ENCODE data around the gene USHBP1. TPM values are rescaled to one million over a fixed set of nuclear protein-coding genes. Genes with fewer than 3 reads are reported as not detected.
A peak's percentile ranks its signal among the peaks of the same experiment; 100 is the strongest.

Gene USHBP1
- total RNA-seq, 1 donor from 2014 or later, result 0.28 TPM

GRCh38 chr19:17293605-17294004 is 29.1 kb upstream of the USHBP1 start:
- Histone ChIP-seq H3K4me2 (peak overlapping the region; percentile 79), H3K9ac (no peak overlapping the region), H3K9me3 (ENCODE audit: low read depth) (no peaks in the 10 kb centered on the region), H3K36me3 (no peaks in the 10 kb centered on the region), H3K27me3 (no peaks in the 10 kb centered on the region), H2AFZ (replicated peaks) (no peak overlapping the region), H3F3A (ENCODE audit: low read depth) (peaks cover 41% of the 10 kb centered on the region), H3K79me2 (ENCODE audit: low read depth) (no peaks in the 10 kb centered on the region), H3K4me3 (no peak overlapping the region), H4K20me1 (ENCODE audit: low read depth) (no peaks in the 10 kb centered on the region), H3K4me1 (peaks cover 3% of the 10 kb centered on the region), H3K27ac (no peak overlapping the region)
- Mint-ChIP-seq H3K4me3 (no peak overlapping the region), H3K4me1 (peaks cover 3% of the 10 kb centered on the region), H3K27ac (no peak overlapping the region), H3K9me3 (peaks cover 4% of the 10 kb centered on the region), H3K36me3 (peaks cover 17% of the 10 kb centered on the region), H3K27me3 (ENCODE audit: insufficient read depth, low read depth) (peaks cover 5% of the 10 kb centered on the region)
- no peak for TF ChIP-seq EZH2phosphoT487 (IDR thresholded peaks at IDR 0.05)
- no peak for TF ChIP-seq EZH2 (IDR thresholded peaks at IDR 0.05)
- no peak for TF ChIP-seq CTCF (IDR thresholded peaks at IDR 0.05)
- no peak for DNase-seq (ENCODE audit: low spot score)

GRCh38 chr19:17292301-17293074 is 27.9 kb upstream of the USHBP1 start:
- Histone ChIP-seq H4K20me1 (ENCODE audit: low read depth) (no peaks in the 10 kb centered on the region), H3K4me3 (peak overlapping the region; percentile 49), H3K9ac (no peak overlapping the region), H3K27ac (peak overlapping the region; percentile 75), H3K79me2 (ENCODE audit: low read depth) (no peaks in the 10 kb centered on the region), H3K36me3 (no peaks in the 10 kb centered on the region), H2AFZ (replicated peaks) (peak overlapping the region; percentile 58), H3K4me1 (peaks cover 3% of the 10 kb centered on the region), H3F3A (ENCODE audit: low read depth) (peaks cover 48% of the 10 kb centered on the region), H3K9me3 (ENCODE audit: low read depth) (no peaks in the 10 kb centered on the region), H3K27me3 (no peaks in the 10 kb centered on the region), H3K4me2 (peak overlapping the region; percentile 79)
- H3K27ac Mint-ChIP-seq, result no peak overlapping the region
- peaks cover 3% of the 10 kb centered on the region for H3K4me1 Mint-ChIP-seq
- peak overlapping the region; percentile 85 for H3K4me3 Mint-ChIP-seq
- H3K27me3 Mint-ChIP-seq (ENCODE audit: insufficient read depth, low read depth), result peaks cover 5% of the 10 kb centered on the region
- TF ChIP-seq CTCF (IDR thresholded peaks at IDR 0.05), result peak; percentile 57
- TF ChIP-seq EZH2phosphoT487 (IDR thresholded peaks at IDR 0.05), result no peak
- H3K9me3 Mint-ChIP-seq, result no peaks in the 10 kb centered on the region
- DNase-seq (ENCODE audit: low spot score), result peak; percentile 92
- H3K36me3 Mint-ChIP-seq, result peaks cover 13% of the 10 kb centered on the region

- Histone ChIP-seq H3K4me2 (peak overlapping the region; percentile 63), H3K4me3 (peak overlapping the region; percentile 23), H3K27me3 (no peaks in the 10 kb centered on the region), H3K4me1 (peaks cover 3% of the 10 kb centered on the region), H3K79me2 (ENCODE audit: low read depth) (no peaks in the 10 kb centered on the region), H4K20me1 (ENCODE audit: low read depth) (no peaks in the 10 kb centered on the region), H3F3A (ENCODE audit: low read depth) (peaks cover 48% of the 10 kb centered on the region), H3K27ac (no peak overlapping the region), H3K36me3 (no peaks in the 10 kb centered on the region), H3K9ac (no peak overlapping the region), H2AFZ (replicated peaks) (peak overlapping the region; percentile 27), H3K9me3 (ENCODE audit: low read depth) (no peaks in the 10 kb centered on the region)
- peaks cover 3% of the 10 kb centered on the region for H3K36me3 Mint-ChIP-seq
- DNase-seq (ENCODE audit: low spot score), result peak; percentile 92
- H3K27ac Mint-ChIP-seq, result no peak overlapping the region
- peak overlapping the region; percentile 68 for H3K4me3 Mint-ChIP-seq
- H3K9me3 Mint-ChIP-seq, result no peaks in the 10 kb centered on the region
- TF ChIP-seq EZH2 (IDR thresholded peaks at IDR 0.05) (no peak), EZH2phosphoT487 (IDR thresholded peaks at IDR 0.05) (no peak), CTCF (IDR thresholded peaks at IDR 0.05) (no peak)
- H3K4me1 Mint-ChIP-seq, result peaks cover 3% of the 10 kb centered on the region
- H3K27me3 Mint-ChIP-seq (ENCODE audit: insufficient read depth, low read depth), result peaks cover 5% of the 10 kb centered on the region
Observed at GRCh38 chr19:17289489-17289888, 24.9 kb upstream of the USHBP1 start.
